Hippocampal formation (tissue), 2 donors: ENCODE measurements around the gene AFG1L.
"Not testable (repeated sequence)": the region's sequence is repeated elsewhere in the genome, so short reads cannot be mapped to it uniquely, and the experiment has no call there.

Experiments
- DNase-seq, 2 donors: peaks; one replicate each; lab custom pipeline; 2025; lab: John Stamatoyannopoulos, UW

Gene AFG1L

GRCh38 chr6:108556866-108557493 lies 262.1 kb downstream of the AFG1L start:
- no peak for DNase-seq

GRCh38 chr6:108557494-108558371 lies 262.9 kb downstream of the AFG1L start:
- peak; percentile 82 to 89 for DNase-seq

- peak; percentile 97 to 99 for DNase-seq
Measured at GRCh38 chr6:108558372-108559096, 263.7 kb downstream of the AFG1L start.

GRCh38 chr6:108559097-108559883 lies 264.4 kb downstream of the AFG1L start:
- DNase-seq: peak; percentile 93 to 99

GRCh38 chr6:108559884-108560462 lies 265.1 kb downstream of the AFG1L start:
- DNase-seq: no peak

GRCh38 chr6:108560463-108561308 lies 265.8 kb downstream of the AFG1L start, which contains the start of gene FOXO3:
TSS of gene FOXO3 (plus strand) at chr6:108560917. CDS start at chr6:108561209, 292 bp downstream.
- peak; percentile 82 to 83 for DNase-seq

GRCh38 chr6:108561309-108561647 lies 266.4 kb downstream of the AFG1L start:
- not testable (repeated sequence) for DNase-seq

GRCh38 chr6:108561742-108562502 lies 267.1 kb downstream of the AFG1L start:
- DNase-seq: no peak

GRCh38 chr6:108562503-108562993 lies 267.7 kb downstream of the AFG1L start:
- peak; percentile 16 to 29 for DNase-seq

- no peak for DNase-seq
Measured at GRCh38 chr6:108563292-108563691, 268.4 kb downstream of the AFG1L start.

GRCh38 chr6:108564178-108564577 lies 269.3 kb downstream of the AFG1L start:
- no peak for DNase-seq

- DNase-seq: no peak
Measured at GRCh38 chr6:108565091-108565766, 270.4 kb downstream of the AFG1L start.

- DNase-seq: peak in 1 of 2 donors; percentile 74
Measured at GRCh38 chr6:108565893-108566292, 271.0 kb downstream of the AFG1L start.

GRCh38 chr6:108566406-108566805 lies 271.6 kb downstream of the AFG1L start:
- DNase-seq: no peak

GRCh38 chr6:108568101-108568500 lies 273.2 kb downstream of the AFG1L start:
- no peak for DNase-seq

- no peak for DNase-seq
Measured at GRCh38 chr6:108568551-108569305, 273.9 kb downstream of the AFG1L start.

- DNase-seq: no peak
Measured at GRCh38 chr6:108570517-108570916, 275.7 kb downstream of the AFG1L start.
